ENCODE data around the gene AP4B1. TPM values are rescaled to one million over a fixed set of nuclear protein-coding genes. Genes with fewer than 3 reads are reported as not detected.

Gene AP4B1
- total and polyA plus RNA-seq, 11 donors, result 7.3 to 17.2 (median 10.5) TPM

DNA sequence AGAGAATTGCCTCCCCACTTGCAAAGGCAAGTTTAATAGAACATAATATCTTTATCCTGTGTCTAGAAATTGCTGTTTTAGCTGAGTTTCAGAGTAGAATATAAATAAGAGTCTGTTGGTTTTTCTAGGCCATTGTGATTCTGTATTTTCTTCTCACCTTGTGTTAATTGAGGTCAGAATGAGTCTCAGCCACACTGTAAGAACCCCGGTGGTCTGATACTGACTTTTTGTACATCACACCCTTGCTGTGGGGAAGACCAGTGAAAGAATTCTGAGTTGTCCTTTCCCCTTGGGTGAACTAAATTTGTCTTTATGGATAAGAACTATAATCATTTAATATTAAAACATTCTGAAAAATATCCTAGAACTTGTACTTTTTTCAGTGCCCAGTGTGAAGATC, 31.4 kb upstream of the AP4B1 start:
- 77 to 81% (median 80%) methylated on average over 1 of the region's 1 CpG for WGBS, 4 donors

DNA sequence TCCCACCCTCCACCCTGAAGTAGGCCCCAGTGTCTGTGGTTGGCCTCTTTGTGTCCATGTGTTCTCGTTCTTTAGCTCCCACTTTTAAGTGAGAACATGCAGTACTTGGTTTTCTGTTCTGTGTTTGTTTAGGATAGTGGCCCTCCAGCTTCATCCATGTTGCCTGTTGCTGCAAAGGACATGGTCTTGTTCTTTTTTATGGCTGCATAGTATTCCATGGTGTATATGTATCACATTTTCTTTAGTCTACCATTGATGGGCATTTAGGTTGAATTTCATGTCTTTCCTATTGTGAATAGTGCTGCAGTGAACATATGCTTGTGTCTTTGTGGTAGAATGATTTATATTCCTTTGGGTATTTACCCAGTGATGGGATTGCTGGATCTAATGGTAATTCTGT, 30.6 kb upstream of the AP4B1 start:
- ATAC-seq (no peak), DNase-seq (no peak)
- peaks cover 0 to 4% (median 0%) of the 10 kb centered on the region in 12 donors for H3K9me3 ChIP-seq
- H3K27me3 ChIP-seq, result no peaks in the 10 kb centered on the region
- no peak overlapping the region for H3K27ac ChIP-seq
- intact Hi-C loops (cut with DNase I), result no loop called here
- H3K4me1 ChIP-seq, result peaks cover 6 to 84% (median 42%) of the 10 kb centered on the region in 12 donors
- no peak for TF ChIP-seq POLR2A (IDR thresholded peaks at IDR 0.05)
- TF ChIP-seq, protein P1, sequence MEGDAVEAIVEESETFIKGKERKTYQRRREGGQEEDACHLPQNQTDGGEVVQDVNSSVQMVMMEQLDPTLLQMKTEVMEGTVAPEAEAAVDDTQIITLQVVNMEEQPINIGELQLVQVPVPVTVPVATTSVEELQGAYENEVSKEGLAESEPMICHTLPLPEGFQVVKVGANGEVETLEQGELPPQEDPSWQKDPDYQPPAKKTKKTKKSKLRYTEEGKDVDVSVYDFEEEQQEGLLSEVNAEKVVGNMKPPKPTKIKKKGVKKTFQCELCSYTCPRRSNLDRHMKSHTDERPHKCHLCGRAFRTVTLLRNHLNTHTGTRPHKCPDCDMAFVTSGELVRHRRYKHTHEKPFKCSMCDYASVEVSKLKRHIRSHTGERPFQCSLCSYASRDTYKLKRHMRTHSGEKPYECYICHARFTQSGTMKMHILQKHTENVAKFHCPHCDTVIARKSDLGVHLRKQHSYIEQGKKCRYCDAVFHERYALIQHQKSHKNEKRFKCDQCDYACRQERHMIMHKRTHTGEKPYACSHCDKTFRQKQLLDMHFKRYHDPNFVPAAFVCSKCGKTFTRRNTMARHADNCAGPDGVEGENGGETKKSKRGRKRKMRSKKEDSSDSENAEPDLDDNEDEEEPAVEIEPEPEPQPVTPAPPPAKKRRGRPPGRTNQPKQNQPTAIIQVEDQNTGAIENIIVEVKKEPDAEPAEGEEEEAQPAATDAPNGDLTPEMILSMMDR (IDR thresholded peaks at IDR 0.05), result no peak
- H3K36me3 ChIP-seq, result peaks cover 0 to under 1% (median 0%) of the 10 kb centered on the region in 9 donors
- H3K4me3 ChIP-seq, result no peak overlapping the region
- WGBS, 4 donors, result 95 to 100% (median 100%) methylated on average over 1 of the region's 1 CpG

More for the DNA sequence above, 31.4 kb upstream of the AP4B1 start:
- intact Hi-C loops (cut with DNase I), result no loop called here
- no peak for ATAC-seq
- DNase-seq, result no peak
- peaks cover 0 to 9% (median 5%) of the 10 kb centered on the region in 9 donors for H3K36me3 ChIP-seq
- H3K4me3 ChIP-seq, result no peak overlapping the region
- H3K9me3 ChIP-seq, result peaks cover 0 to 4% (median 0%) of the 10 kb centered on the region in 12 donors
- peak overlapping the region in 1 of 12 donors; percentile 16 for H3K27ac ChIP-seq
- H3K4me1 ChIP-seq, result peaks cover 3 to 86% (median 36%) of the 10 kb centered on the region in 12 donors
- H3K27me3 ChIP-seq, result no peaks in the 10 kb centered on the region
- TF ChIP-seq, protein P1 (IDR thresholded peaks at IDR 0.05), result no peak
- TF ChIP-seq POLR2A (IDR thresholded peaks at IDR 0.05), result no peak

DNA sequence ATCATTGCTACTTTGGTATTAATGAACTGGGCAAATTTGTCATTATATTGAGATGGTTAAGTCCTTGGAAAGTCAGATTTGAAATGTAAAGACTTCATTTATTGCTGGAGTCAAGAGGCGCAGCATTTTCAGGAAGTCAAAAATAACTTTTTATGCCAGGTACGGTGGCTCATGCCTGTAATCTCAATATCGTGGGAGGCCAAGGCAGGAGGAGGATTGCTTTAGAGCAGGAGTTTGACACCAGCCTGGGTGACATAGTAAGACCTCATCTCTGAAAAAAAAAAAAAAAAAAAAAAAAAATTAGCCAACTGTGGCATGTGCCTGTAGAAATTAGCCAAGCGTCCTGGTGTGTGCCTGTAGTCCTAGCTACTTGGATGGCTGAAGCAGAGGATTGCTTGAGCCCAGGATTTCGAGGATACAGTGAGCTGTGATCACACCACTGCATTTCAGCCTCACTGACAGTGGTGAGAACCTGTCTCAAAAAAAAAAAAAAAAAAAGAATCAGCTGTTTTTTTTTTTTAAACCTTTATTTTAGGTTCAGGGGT, 30.0 kb upstream of the AP4B1 start:
- Histone ChIP-seq H3K4me1 (peaks cover 6 to 82% (median 39%) of the 10 kb centered on the region in 12 donors), H3K36me3 (no peaks in the 10 kb centered on the region), H3K27me3 (no peaks in the 10 kb centered on the region), H3K9me3 (peaks cover 0 to 4% (median 0%) of the 10 kb centered on the region in 12 donors), H3K27ac (no peak overlapping the region), H3K4me3 (no peak overlapping the region)
- DNase-seq (no peak), ATAC-seq (no peak)
- 55 to 80% (median 69%) methylated on average over 5 of the region's 5 CpGs for WGBS, 4 donors
- TF ChIP-seq, protein P1 (IDR thresholded peaks at IDR 0.05), result no peak
- no peak for TF ChIP-seq POLR2A (IDR thresholded peaks at IDR 0.05)
- intact Hi-C loops (cut with DNase I), result no loop called here

DNA sequence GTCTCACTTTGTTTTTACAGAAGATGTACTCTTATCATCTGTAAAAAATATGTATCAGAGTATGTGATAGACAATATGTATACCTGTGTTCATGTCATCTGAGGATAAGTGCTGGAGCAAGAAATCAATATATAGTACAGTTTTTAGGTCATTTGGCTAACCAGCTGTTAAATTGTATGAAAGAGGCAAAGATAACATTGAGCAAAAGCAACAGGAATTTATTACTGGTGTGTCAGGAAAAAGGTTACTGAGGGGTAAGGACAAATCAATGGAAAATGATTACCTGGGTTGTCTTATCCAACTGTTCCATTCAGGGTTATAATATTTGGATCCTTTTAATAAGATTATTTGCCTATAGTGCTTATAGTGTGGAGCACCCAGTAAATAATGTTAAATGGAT, 29.4 kb upstream of the AP4B1 start:
- no peak overlapping the region for H3K27ac ChIP-seq
- no peak for TF ChIP-seq POLR2A (IDR thresholded peaks at IDR 0.05)
- TF ChIP-seq, protein P1 (IDR thresholded peaks at IDR 0.05), result no peak
- ATAC-seq, result no peak
- H3K36me3 ChIP-seq, result no peaks in the 10 kb centered on the region
- no peaks in the 10 kb centered on the region for H3K27me3 ChIP-seq
- DNase-seq, result no peak
- no peak overlapping the region for H3K4me3 ChIP-seq
- peaks cover 0 to 4% (median 0%) of the 10 kb centered on the region in 12 donors for H3K9me3 ChIP-seq
- intact Hi-C loops (cut with DNase I), result no loop called here
- peaks cover 6 to 80% (median 38%) of the 10 kb centered on the region in 12 donors for H3K4me1 ChIP-seq

Data from heart left ventricle (tissue), 16 donors.